Endothelial cell of umbilical vein (primary cell): Measurements from ENCODE around the gene ZNF777. TPM values are rescaled to one million over a fixed set of nuclear protein-coding genes. Genes with fewer than 3 reads are reported as not detected.

Experiments used
- BruUV-seq: library from RNA; stranded (reverse); fragments of 400-500 nt; replicated peaks from 2 replicates; lab custom pipeline; 2021; lab: Mats Ljungman, UMichigan
- CTCF ChIA-PET: fragments of 300-600, 350-600 bp; sonication (Branson Sonifier 250); formaldehyde crosslinking; loops from one replicate; lab custom pipeline; 2021; ENCODE audit warnings: antibody characterized with exemption, inconsistent platforms; lab: Charles Lee
- POLR2A ChIA-PET: fragments of 300-600, 350-600 bp; sonication (Branson Sonifier 250); formaldehyde crosslinking; loops from one replicate; lab custom pipeline; 2021; ENCODE audit warnings: antibody characterized with exemption, inconsistent platforms; lab: Charles Lee
- DNase-seq: peaks from one replicate; pipeline ENCODE4 v3.0.0-alpha.2; 2011; ENCODE audit warnings: low read depth, low spot score
- FAIRE-seq: peaks from 2 replicates; lab custom pipeline; 2011; peaks lifted over from hg19 to GRCh38; lab: Jason Lieb, UNC
- H2AFZ ChIP-seq: 2 replicates; pipeline ENCODE4 v1.6.0; 2012; ENCODE audit warnings: low read depth, low read length, control low read depth, inconsistent platforms
- H3K27ac ChIP-seq: 2 replicates; pipeline ENCODE4 v1.5.1; 2011; ENCODE audit warnings: low read depth, mild to moderate bottlenecking, control low read depth, low read length, moderate library complexity; ENCODE audit not compliant: insufficient read depth
- H3K27me3 ChIP-seq, 2 experiments: 2 replicates each; pipeline versions ENCODE4 v1.6.0 to v1.6.1; 2011; ENCODE audit warnings: low read length in 2 of 2, mixed read lengths in 1 of 2; ENCODE audit not compliant: control insufficient read depth in 2 of 2, insufficient read depth in 2 of 2
- H3K36me3 ChIP-seq, 2 experiments: 2 replicates in 1 of 2; 3 replicates in 1 of 2; pipeline ENCODE4 v1.5.1; 2011; ENCODE audit warnings: low read length in 2 of 2, mild to moderate bottlenecking in 1 of 2, moderate library complexity in 1 of 2; ENCODE audit not compliant: control insufficient read depth in 2 of 2, insufficient read depth in 2 of 2; ENCODE audit errors: extremely low read depth in 1 of 2
- H3K4me1 ChIP-seq: 3 replicates; pipeline ENCODE4 v1.5.1; 2011; ENCODE audit warnings: mild to moderate bottlenecking, low read length; ENCODE audit not compliant: control insufficient read depth, insufficient read depth; ENCODE audit errors: extremely low read depth
- H3K4me2 ChIP-seq: 2 replicates; pipeline ENCODE4 v1.6.1; 2011; ENCODE audit warnings: low read length, control low read depth, mixed read lengths; ENCODE audit not compliant: insufficient read depth
- H3K4me3 ChIP-seq, 3 experiments: fragments of 200-600 bp in 1 of 3; sonication (generic), shearing (Covaris generic) in 1 of 3; replicated peaks in 1 of 3; 2 replicates each; pipeline ENCODE4 v1.5.1; 2011 to 2016; ENCODE audit warnings: control low read depth in 3 of 3, low read length in 3 of 3, mild to moderate bottlenecking in 2 of 3, inconsistent platforms in 1 of 3, low read depth in 1 of 3, moderate library complexity in 1 of 3; ENCODE audit not compliant: insufficient read depth in 1 of 3
- H3K79me2 ChIP-seq: 2 replicates; pipeline ENCODE4 v1.6.0; 2012; ENCODE audit warnings: low read length, inconsistent platforms; ENCODE audit not compliant: control insufficient read depth, insufficient read depth
- H3K9ac ChIP-seq: replicated peaks from 2 replicates; pipeline ENCODE3; 2011; ENCODE audit warnings: low read length, control low read depth; ENCODE audit not compliant: insufficient read depth; ENCODE audit errors: extremely low read depth
- H3K9me1 ChIP-seq: replicated peaks from 3 replicates; pipeline ENCODE4 v1.6.0; 2011; ENCODE audit warnings: mild to moderate bottlenecking, low read length; ENCODE audit not compliant: control insufficient read depth, insufficient read depth; ENCODE audit errors: extremely low read depth
- H3K9me3 ChIP-seq: replicated peaks from 2 replicates; pipeline ENCODE4 v1.5.1; 2012; ENCODE audit warnings: low read length, inconsistent platforms; ENCODE audit not compliant: control insufficient read depth, insufficient read depth
- H4K20me1 ChIP-seq: replicated peaks from 2 replicates; pipeline ENCODE3; 2011; ENCODE audit warnings: mild to moderate bottlenecking, low read length; ENCODE audit not compliant: control insufficient read depth, insufficient read depth; ENCODE audit errors: extremely low read depth
- EZH2 ChIP-seq: IDR thresholded peaks from 2 replicates; pipeline ENCODE4 v1.6.1; 2012; ENCODE audit warnings: borderline replicate concordance, low read depth, mild to moderate bottlenecking, moderate library complexity, low read length, inconsistent platforms; ENCODE audit not compliant: severe bottlenecking
- FOS ChIP-seq: IDR thresholded peaks from 2 replicates; pipeline ENCODE4 v1.6.1; 2011; ENCODE audit warnings: mild to moderate bottlenecking, low read length, moderate library complexity, borderline replicate concordance; ENCODE audit not compliant: insufficient read depth
- JUN ChIP-seq: IDR thresholded peaks from 2 replicates; pipeline ENCODE4 v1.6.1; 2011; ENCODE audit warnings: borderline replicate concordance, low read depth; ENCODE audit not compliant: insufficient read length, insufficient read depth
- POLR2A ChIP-seq: IDR thresholded peaks from 2 replicates; pipeline ENCODE4 v1.6.1; 2012; ENCODE audit warnings: low read depth, mild to moderate bottlenecking, control low read depth, low read length
- dilution Hi-C: fragments of 300-500 bp; cut with MboI; formaldehyde crosslinking; loops from one replicate; pipeline ENCODE4 v1.15.0; 2019; ENCODE audit warnings: low sequenced_read_pairs; ENCODE audit not compliant: extremely low pct_ligation_motif_present
- intact Hi-C: fragments of 100-400 bp; cut with micrococcal nuclease; formaldehyde crosslinking; loops from one replicate; pipeline ENCODE4 v1.10.0; 2022
- polyA plus RNA-seq, 4 experiments: library from polyadenylated mRNA; depleted of rRNA in 3 of 4; stranded (reverse) in 3 of 4; unstranded in 1 of 4; fragments of >200 nt; gene quantifications; 2 replicates each; pipeline versions ENCODE4 v1.2.1 to v1.2.3, GENCODE V29; 2011 to 2012; ENCODE audit warnings: missing spikeins in 1 of 4
- total RNA-seq: library from RNA; stranded (reverse); gene quantifications from 2 replicates; pipeline ENCODE4 v1.2.3, GENCODE V29; 2021
- TF ChIP-seq, protein P1 (sequence below): IDR thresholded peaks from 2 replicates; pipeline ENCODE4 v1.6.1; 2011; ENCODE audit not compliant: insufficient read depth, insufficient read length
- TF ChIP-seq, protein P2 (sequence below), 2 donors: IDR thresholded peaks; 1 replicate in 1 of 2; 2 replicates in 1 of 2; pipeline ENCODE4 v1.5.1; 2011; ENCODE audit warnings: low read length in 2 of 2, mild to moderate bottlenecking in 2 of 2, moderate library complexity in 2 of 2, control low read depth in 1 of 2, inconsistent platforms in 1 of 2, low read depth in 1 of 2; ENCODE audit not compliant: insufficient read depth in 1 of 2; ENCODE audit errors: extremely low read depth in 1 of 2

ZNF777 gene
- total and polyA plus RNA-seq, 2 donors (not counting 3 experiments of a cell fraction or from before 2014, with no cell fraction given): 7.4 to 11.1 TPM

DNA sequence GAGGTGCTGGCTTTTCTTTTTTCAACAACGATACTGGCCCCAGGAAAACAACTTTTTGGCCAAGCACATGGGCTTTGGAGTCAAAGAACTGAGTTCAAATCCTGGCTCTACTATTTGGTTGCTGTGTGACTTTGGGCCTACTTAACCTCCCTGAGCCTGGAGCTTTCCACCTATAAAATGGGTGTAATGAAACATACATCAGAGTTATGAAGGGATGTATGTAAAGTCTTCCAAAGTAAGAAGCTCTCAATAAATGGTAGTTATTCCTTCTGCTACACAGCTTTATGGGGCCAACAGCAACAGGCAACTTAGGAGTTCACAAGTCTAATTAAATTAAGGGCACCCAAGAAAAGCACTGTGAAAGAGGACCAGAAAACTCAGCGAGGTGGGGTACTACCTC lies 33.0 kb downstream of the ZNF777 start:
- no peaks in the 10 kb centered on the region for H3K9me3 ChIP-seq
- peaks cover 5% of the 10 kb centered on the region for H3K4me1 ChIP-seq
- no peaks in the 10 kb centered on the region for H3K9me1 ChIP-seq
- no peak overlapping the region for H3K4me3 ChIP-seq
- no peaks in the 10 kb centered on the region for H4K20me1 ChIP-seq
- H3K4me2 ChIP-seq: no peak overlapping the region
- peaks cover 4 to 8% of the 10 kb centered on the region in 2 experiments for H3K36me3 ChIP-seq
- TF ChIP-seq, protein P1, sequence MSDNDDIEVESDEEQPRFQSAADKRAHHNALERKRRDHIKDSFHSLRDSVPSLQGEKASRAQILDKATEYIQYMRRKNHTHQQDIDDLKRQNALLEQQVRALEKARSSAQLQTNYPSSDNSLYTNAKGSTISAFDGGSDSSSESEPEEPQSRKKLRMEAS: no peak
- no peak for TF ChIP-seq POLR2A
- no peak for TF ChIP-seq FOS
- TF ChIP-seq, protein P2, sequence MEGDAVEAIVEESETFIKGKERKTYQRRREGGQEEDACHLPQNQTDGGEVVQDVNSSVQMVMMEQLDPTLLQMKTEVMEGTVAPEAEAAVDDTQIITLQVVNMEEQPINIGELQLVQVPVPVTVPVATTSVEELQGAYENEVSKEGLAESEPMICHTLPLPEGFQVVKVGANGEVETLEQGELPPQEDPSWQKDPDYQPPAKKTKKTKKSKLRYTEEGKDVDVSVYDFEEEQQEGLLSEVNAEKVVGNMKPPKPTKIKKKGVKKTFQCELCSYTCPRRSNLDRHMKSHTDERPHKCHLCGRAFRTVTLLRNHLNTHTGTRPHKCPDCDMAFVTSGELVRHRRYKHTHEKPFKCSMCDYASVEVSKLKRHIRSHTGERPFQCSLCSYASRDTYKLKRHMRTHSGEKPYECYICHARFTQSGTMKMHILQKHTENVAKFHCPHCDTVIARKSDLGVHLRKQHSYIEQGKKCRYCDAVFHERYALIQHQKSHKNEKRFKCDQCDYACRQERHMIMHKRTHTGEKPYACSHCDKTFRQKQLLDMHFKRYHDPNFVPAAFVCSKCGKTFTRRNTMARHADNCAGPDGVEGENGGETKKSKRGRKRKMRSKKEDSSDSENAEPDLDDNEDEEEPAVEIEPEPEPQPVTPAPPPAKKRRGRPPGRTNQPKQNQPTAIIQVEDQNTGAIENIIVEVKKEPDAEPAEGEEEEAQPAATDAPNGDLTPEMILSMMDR (IDR thresholded peaks at IDR 0.05; ENCODE audit: extremely low read depth in 1 of 2, insufficient read depth in 1 of 2, low read depth in 1 of 2, low read length in 2 of 2): no peak
- TF ChIP-seq EZH2: no peak
- TF ChIP-seq JUN: no peak
- no TSS peak for BruUV-seq
- intact Hi-C loops (no loop called here), dilution Hi-C loops (no loop called here)
- DNase-seq (no peak), FAIRE-seq (no peak)
- ChIA-PET CTCF (interaction anchor here (1.4 kb wide), 1 partner anchor 118 kb away, joined by 3 read pairs; no protein-coding TSS in a partner anchor), POLR2A (no interaction called here)
- H3K79me2 ChIP-seq: no peaks in the 10 kb centered on the region
- H2AFZ ChIP-seq: no peak overlapping the region
- no peaks in the 10 kb centered on the region for H3K27me3 ChIP-seq
- H3K9ac ChIP-seq: no peak overlapping the region
- no peak overlapping the region for H3K27ac ChIP-seq
